IPS-18c (cell line): ENCODE results near the gene TCF7L2.
A peak's percentile ranks its signal among the peaks of the same experiment; 100 is the strongest.

Experiments used
- H3K4me3 ChIP-seq: 2 replicates; pipeline ENCODE4 v1.7.0; 2013; ENCODE audit warnings: low read depth, mild to moderate bottlenecking, low read length, moderate library complexity; ENCODE audit not compliant: insufficient read depth
- H3K9me3 ChIP-seq: one replicate; pipeline ENCODE4 v1.6.1; 2013; ENCODE audit warnings: mild to moderate bottlenecking, low read length, moderate library complexity; ENCODE audit not compliant: control insufficient read depth, insufficient read depth

The TCF7L2 gene

DNA sequence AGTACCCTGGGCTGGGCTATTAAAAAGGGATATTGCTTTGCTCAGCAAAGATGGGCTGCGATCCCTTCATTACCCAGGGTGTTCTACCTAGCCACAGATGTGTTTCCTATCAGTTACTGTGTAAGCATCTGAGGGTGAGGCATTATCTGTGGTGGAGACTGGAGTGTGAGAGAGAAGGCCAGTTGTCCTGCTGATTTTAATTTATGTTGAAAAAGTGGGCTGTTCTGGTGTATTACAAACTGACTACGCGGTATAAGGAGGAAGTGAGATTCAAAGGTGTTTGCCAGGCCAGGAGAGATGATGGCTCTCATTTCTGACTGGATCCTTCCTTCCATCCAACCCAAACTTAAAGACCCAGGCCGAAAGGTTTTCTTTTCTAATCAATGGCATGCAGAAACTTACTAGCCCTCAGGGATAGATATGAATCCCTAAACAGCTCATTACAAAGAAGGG, 7.6 kb downstream of the TCF7L2 start:
- Histone ChIP-seq H3K4me3 (peak overlapping the region; percentile 16; the same call in 1 of the 2 replicates), H3K9me3 (no peaks in the 10 kb centered on the region)

DNA sequence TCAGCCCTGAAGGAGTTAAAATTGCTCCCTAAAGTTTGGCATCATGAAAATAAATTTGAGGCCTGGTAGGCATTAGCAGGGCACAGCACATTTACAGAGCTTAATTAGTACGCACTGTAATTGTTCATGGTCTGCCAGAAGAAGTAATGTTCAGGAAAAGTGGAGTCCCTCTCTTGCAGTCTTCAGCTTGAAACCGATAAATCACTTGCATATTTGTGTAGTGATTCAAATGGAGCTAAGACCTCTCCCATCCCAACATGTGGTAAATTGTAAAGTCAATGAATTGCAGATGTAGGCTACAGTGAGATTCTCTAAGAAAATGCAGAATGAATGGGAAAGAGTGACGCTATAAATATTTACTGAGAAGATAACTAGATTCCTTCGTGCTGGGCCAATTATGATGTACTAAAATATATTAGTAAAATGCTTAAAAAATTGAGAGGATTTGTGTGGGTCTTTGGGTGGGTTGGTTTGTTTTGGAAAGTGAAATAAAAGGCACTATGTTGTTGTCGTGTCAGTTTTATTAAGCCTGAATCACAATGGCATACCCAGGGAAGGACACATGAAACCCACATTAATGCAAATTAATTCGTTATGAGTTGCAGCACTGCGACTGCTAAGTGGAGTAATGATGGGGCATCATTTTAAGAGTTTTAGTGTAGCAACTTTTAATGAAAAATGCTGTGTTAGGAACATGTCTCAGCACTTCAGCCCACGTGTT, 8.4 kb downstream of the TCF7L2 start:
- no peak overlapping the region for H3K4me3 ChIP-seq

GRCh38 chr10:112959207-112959838, 9.3 kb downstream of the TCF7L2 start:
- no peaks in the 10 kb centered on the region for H3K9me3 ChIP-seq
- H3K4me3 ChIP-seq, result no peak overlapping the region

More for the DNA sequence above, 8.4 kb downstream of the TCF7L2 start:
- no peaks in the 10 kb centered on the region for H3K9me3 ChIP-seq

- Histone ChIP-seq H3K4me3 (no peak overlapping the region), H3K9me3 (no peaks in the 10 kb centered on the region)
Measured at GRCh38 chr10:112960151-112960681, 10.2 kb downstream of the TCF7L2 start.

GRCh38 chr10:112961609-112962008, 11.6 kb downstream of the TCF7L2 start:
- H3K9me3 ChIP-seq, result no peaks in the 10 kb centered on the region
- H3K4me3 ChIP-seq, result no peak overlapping the region

GRCh38 chr10:112962343-112962742, 12.3 kb downstream of the TCF7L2 start:
- no peaks in the 10 kb centered on the region for H3K9me3 ChIP-seq
- no peak overlapping the region for H3K4me3 ChIP-seq

DNA sequence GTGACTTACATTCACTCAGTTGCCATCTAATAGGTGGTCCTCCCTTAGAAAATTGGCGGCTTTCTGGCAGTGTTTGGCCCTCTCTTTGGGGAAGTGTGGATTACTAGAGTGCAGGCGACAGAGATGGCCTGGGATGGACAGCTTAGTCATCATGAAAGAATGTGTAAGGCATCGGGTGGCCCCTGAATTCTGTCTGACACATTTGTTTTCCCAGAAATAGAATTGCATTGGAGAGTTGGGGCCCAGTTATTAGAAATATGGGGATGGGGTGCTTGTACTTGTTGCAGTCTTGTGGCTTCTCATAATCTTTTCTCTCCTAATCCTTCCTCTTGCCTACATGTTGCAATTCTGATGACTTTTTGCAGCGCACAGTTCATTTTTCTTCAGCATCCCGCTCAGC, 13.8 kb downstream of the TCF7L2 start:
- Histone ChIP-seq H3K9me3 (no peaks in the 10 kb centered on the region), H3K4me3 (no peak overlapping the region)

DNA sequence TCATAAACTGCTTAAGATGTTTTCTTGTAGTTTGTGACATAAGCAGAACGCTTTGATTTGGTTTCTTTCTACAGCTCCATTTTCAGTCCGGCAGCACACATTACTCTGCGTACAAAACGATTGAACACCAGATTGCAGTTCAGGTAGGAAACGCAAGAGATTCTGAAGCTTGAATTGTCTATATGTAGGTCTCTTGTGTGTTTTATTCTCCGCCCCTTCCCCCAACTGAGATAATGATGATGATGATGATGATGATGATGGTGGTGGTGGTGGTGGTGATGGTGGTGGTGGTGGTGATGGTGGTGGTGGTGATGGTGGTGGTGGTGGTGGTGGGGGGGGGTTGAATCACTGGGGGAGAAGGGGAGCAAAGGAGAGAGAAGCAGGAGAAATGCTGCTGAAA, 14.4 kb downstream of the TCF7L2 start:
- Histone ChIP-seq H3K4me3 (no peak overlapping the region), H3K9me3 (no peaks in the 10 kb centered on the region)

- no peak overlapping the region for H3K4me3 ChIP-seq
- H3K9me3 ChIP-seq, result no peaks in the 10 kb centered on the region
Measured at GRCh38 chr10:112966194-112966855, 16.3 kb downstream of the TCF7L2 start.

- H3K4me3 ChIP-seq, result no peak overlapping the region
- H3K9me3 ChIP-seq, result no peaks in the 10 kb centered on the region
Measured at GRCh38 chr10:112967200-112967599, 17.2 kb downstream of the TCF7L2 start.

DNA sequence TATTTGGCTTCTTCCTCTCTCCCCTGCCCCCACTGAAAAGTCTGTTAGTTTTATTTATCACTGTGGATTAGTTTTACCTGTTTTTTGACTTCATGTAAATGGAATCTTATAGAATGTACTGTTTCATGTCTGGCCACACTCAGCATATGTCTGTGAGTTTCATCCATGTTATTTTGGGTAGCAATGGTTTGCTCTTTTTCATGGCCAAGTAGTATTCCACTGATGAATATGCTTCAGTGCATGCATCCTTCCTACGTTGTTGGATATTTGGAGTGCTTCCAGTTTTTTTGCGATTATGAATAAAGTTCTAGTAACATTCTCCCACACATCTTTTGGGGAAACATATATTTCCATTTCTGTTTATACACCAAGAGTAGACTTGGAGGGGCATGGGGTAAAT, 19.1 kb downstream of the TCF7L2 start:
- Histone ChIP-seq H3K9me3 (no peaks in the 10 kb centered on the region), H3K4me3 (no peak overlapping the region)

DNA sequence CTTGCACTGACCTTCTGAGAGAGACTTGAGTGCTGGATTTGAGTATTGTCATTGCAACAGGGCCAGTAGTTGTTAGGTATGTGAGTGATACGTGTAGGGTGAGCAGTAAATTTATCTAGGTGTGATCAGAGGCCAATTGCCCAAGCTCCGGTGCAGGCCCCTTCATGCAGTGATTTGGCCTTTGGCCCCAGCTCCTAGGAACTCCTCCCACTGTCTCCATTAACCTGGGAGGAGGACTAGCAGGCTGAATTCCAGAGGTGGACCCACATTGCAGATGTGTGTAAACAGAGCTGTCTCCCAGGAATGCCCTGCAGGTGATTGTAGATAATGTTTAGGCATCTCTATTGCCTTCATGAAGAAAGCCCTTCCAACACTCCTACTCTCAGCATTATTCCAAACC, 19.5 kb downstream of the TCF7L2 start:
- Histone ChIP-seq H3K4me3 (no peak overlapping the region), H3K9me3 (no peaks in the 10 kb centered on the region)

DNA sequence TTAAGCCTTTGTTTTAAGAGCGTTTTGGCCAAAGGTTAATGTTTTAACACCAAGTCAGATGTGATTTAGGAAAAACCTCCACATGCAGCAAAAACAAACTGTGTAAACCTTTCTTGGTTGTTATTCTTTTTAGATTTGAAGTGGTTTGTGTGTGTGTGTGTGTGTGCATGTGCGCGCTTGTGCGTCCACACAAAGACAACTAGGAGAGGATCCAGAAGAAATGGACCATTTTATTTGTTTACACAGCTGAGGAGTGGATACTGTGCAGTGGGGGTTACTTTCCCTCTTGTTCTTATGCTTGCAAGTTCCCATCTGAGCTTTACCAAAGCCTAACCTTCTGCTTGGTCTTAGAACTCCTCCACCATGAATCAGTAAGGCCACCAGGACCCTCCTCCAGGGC, 20.0 kb downstream of the TCF7L2 start:
- no peaks in the 10 kb centered on the region for H3K9me3 ChIP-seq
- no peak overlapping the region for H3K4me3 ChIP-seq

DNA sequence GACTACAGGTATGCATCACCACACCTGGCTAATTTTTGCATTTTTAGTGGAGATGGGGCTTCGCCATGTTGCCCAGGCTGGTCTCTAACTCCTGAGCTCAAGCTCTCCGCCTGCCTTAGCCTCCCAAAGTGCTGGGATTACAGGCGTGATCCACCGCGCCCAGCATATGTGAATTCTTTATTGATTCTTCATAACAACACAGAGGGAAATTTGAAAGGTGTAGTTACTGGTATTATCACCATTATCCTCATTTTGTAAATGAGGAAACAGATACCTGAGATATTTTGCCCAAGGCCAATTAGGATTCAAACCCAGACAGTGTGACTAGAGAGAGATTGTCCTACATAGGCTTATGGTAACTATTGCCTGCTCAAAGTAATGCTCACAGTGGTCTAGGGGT, 22.6 kb downstream of the TCF7L2 start:
- H3K4me3 ChIP-seq, result no peak overlapping the region
- H3K9me3 ChIP-seq, result no peaks in the 10 kb centered on the region

- no peaks in the 10 kb centered on the region for H3K9me3 ChIP-seq
- no peak overlapping the region for H3K4me3 ChIP-seq
Measured at GRCh38 chr10:112973046-112973445, 23.0 kb downstream of the TCF7L2 start.

DNA sequence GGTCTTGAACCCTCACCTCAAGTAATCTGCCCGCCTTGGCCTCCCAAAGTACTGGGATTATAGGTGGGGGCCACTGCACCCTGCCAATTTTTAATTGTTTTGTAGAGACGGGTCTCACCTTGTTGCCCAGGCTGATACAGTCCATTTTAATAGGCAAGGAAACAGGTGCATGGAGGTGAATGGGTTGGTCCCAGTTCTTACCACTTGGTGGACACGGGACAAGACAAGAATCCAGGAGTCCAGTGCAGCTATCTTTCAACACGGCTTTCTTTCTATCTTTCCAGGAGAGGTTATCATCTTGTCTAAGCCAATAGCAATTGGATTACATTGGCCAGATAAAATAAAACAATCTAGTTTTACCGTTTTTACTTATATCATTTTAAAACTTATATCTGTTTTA, 23.8 kb downstream of the TCF7L2 start:
- no peak overlapping the region for H3K4me3 ChIP-seq
- no peaks in the 10 kb centered on the region for H3K9me3 ChIP-seq

DNA sequence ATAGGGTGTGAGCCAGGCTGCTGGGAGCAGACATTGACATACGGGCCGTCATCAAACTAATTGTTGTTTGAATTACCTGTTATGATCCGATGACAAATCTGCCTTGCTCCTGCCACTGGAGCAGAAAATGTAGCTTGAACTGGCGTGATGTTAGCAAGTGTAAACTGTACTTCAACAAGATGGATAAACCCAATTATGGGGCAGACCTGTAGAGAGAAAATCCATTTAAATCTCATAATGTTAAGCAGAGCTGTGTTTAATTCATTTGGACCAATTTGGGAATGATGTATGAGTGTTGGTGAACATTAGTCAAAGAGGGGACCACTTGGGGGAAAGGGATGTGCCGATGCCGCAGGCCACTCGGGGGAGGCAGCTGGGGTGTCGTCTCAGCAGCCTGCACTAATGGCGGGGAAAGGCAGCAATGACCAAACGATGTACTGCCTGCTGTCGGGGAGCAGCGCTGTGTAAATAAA, 27.4 kb downstream of the TCF7L2 start:
- no peak overlapping the region for H3K4me3 ChIP-seq
- no peaks in the 10 kb centered on the region for H3K9me3 ChIP-seq

- H3K4me3 ChIP-seq, result no peak overlapping the region
- no peaks in the 10 kb centered on the region for H3K9me3 ChIP-seq
Measured at GRCh38 chr10:112979927-112980326, 29.9 kb downstream of the TCF7L2 start.
